ENCODE results near the gene SDC4. TPM values are rescaled to one million over a fixed set of nuclear protein-coding genes. Genes with fewer than 3 reads are reported as not detected.

SDC4 gene
- total RNA-seq, 6 donors from 2014 or later = 178 to 568 (median 291) TPM

GRCh38 chr20:45347297-45347935 lies 808 bp downstream of the SDC4 start:
- no peaks in the 10 kb centered on the region for H3K36me3 ChIP-seq
- ATAC-seq (ENCODE audit: low FRiP score in 2 of 2) (peak in 1 of 2 donors; percentile 3), DNase-seq (no peak)
- no peaks in the 10 kb centered on the region for H3K27me3 ChIP-seq
- peak overlapping the region; percentile 55 to 88 (median 72) for H3K4me3 ChIP-seq
- 29 to 58% methylated on average over 4 to 9 of the region's 10 CpGs for WGBS, 2 donors
- peak overlapping the region; percentile 91 to 92 (median 92) for H3K27ac ChIP-seq
- TF ChIP-seq POLR2A (IDR thresholded peaks at IDR 0.05) = no peak
- no peak for TF ChIP-seq POLR2AphosphoS5 (IDR thresholded peaks at IDR 0.05)
- TF ChIP-seq, protein P1, sequence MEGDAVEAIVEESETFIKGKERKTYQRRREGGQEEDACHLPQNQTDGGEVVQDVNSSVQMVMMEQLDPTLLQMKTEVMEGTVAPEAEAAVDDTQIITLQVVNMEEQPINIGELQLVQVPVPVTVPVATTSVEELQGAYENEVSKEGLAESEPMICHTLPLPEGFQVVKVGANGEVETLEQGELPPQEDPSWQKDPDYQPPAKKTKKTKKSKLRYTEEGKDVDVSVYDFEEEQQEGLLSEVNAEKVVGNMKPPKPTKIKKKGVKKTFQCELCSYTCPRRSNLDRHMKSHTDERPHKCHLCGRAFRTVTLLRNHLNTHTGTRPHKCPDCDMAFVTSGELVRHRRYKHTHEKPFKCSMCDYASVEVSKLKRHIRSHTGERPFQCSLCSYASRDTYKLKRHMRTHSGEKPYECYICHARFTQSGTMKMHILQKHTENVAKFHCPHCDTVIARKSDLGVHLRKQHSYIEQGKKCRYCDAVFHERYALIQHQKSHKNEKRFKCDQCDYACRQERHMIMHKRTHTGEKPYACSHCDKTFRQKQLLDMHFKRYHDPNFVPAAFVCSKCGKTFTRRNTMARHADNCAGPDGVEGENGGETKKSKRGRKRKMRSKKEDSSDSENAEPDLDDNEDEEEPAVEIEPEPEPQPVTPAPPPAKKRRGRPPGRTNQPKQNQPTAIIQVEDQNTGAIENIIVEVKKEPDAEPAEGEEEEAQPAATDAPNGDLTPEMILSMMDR (IDR thresholded peaks at IDR 0.05) = no peak
- no peak for TF ChIP-seq EP300 (IDR thresholded peaks at IDR 0.05)
- peaks cover 48 to 54% (median 51%) of the 10 kb centered on the region in 4 donors for H3K4me1 ChIP-seq
- no peaks in the 10 kb centered on the region for H3K9me3 ChIP-seq

GRCh38 chr20:45346851-45347250 lies 1.4 kb downstream of the SDC4 start:
- 67 to 80% methylated on average over 5 of the region's 5 CpGs for WGBS, 2 donors
- Histone ChIP-seq H3K36me3 (no peaks in the 10 kb centered on the region), H3K4me3 (peak overlapping the region; percentile 55 to 88 (median 72)), H3K4me1 (peaks cover 54 to 60% (median 57%) of the 10 kb centered on the region in 4 donors), H3K9me3 (no peaks in the 10 kb centered on the region), H3K27me3 (no peaks in the 10 kb centered on the region), H3K27ac (peak overlapping the region; percentile 91 to 92 (median 92))
- TF ChIP-seq POLR2AphosphoS5 (IDR thresholded peaks at IDR 0.05) = no peak
- no peak for TF ChIP-seq EP300 (IDR thresholded peaks at IDR 0.05)
- no peak for TF ChIP-seq POLR2A (IDR thresholded peaks at IDR 0.05)
- ATAC-seq (ENCODE audit: low FRiP score in 2 of 2) (no peak), DNase-seq (no peak)

DNA sequence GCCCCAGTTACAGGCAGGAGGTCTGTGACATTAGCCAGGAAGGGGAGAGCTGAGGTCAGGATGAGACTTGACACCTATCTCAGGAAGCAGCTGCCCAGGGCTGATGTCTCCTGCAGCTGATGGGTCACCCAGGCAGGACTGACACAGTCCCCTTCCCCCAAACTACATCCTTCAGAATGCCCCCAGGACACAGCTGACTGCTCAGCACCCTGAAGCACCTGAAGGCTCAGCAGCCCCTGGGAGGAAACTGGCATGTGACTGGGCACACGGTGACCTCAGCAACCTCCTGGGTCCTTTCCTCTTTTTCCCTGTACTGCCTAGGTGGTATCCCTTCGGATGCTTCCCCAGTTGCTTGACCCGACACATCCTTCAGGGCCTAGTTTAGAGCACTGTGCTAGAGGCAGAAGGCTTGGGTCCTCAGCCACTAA lies 1.9 kb downstream of the SDC4 start:
- Histone ChIP-seq H3K27ac (peak overlapping the region; percentile 91 to 92 (median 92)), H3K9me3 (no peaks in the 10 kb centered on the region), H3K36me3 (no peaks in the 10 kb centered on the region), H3K4me1 (peaks cover 59 to 65% (median 62%) of the 10 kb centered on the region in 4 donors), H3K4me3 (peak overlapping the region in 3 of 4 donors; percentile 55 to 88 (median 74)), H3K27me3 (no peaks in the 10 kb centered on the region)
- WGBS, 2 donors = 48 to 61% methylated on average over 3 of the region's 3 CpGs
- no peak for ATAC-seq (ENCODE audit: low FRiP score in 2 of 2)
- peak in 1 of 2 donors; percentile 36 for TF ChIP-seq POLR2AphosphoS5 (IDR thresholded peaks at IDR 0.05)
- peak in 1 of 4 donors; percentile 13 for TF ChIP-seq POLR2A (IDR thresholded peaks at IDR 0.05)
- TF ChIP-seq, protein P1 (IDR thresholded peaks at IDR 0.05) = no peak
- TF ChIP-seq EP300 (IDR thresholded peaks at IDR 0.05) = no peak
- no peak for DNase-seq

GRCh38 chr20:45345104-45345936 lies 2.9 kb downstream of the SDC4 start:
- H3K27ac ChIP-seq = peak overlapping the region; percentile 91 to 92 (median 92)
- H3K4me1 ChIP-seq = peaks cover 61 to 75% (median 69%) of the 10 kb centered on the region in 4 donors
- WGBS, 2 donors = 48 to 65% methylated on average over 7 to 9 of the region's 9 CpGs
- DNase-seq (peak; percentile 72 to 87), ATAC-seq (ENCODE audit: low FRiP score in 2 of 2) (peak; percentile 25 to 74)
- peak overlapping the region in 3 of 4 donors; percentile 55 to 88 (median 74) for H3K4me3 ChIP-seq
- TF ChIP-seq POLR2A (IDR thresholded peaks at IDR 0.05) (peak in 3 of 4 donors; percentile 62 to 88 (median 71)), POLR2AphosphoS5 (IDR thresholded peaks at IDR 0.05) (peak; percentile 53 to 85), EP300 (IDR thresholded peaks at IDR 0.05) (peak in 3 of 4 donors; percentile 26 to 77 (median 75))
- TF ChIP-seq, protein P1 (IDR thresholded peaks at IDR 0.05) = no peak
- H3K27me3 ChIP-seq = no peaks in the 10 kb centered on the region
- H3K9me3 ChIP-seq = no peaks in the 10 kb centered on the region
- peaks cover 0 to 8% (median under 1%) of the 10 kb centered on the region in 4 donors for H3K36me3 ChIP-seq
